Amniotic stem cell (primary cell): ENCODE measurements around the gene PLCXD1.
"Not testable (repeated sequence)": the region's sequence is repeated elsewhere in the genome, so short reads cannot be mapped to it uniquely, and the experiment has no call there.

Source experiments
- DNase-seq: peaks from one replicate; lab custom pipeline; 2025; lab: John Stamatoyannopoulos, UW

Gene PLCXD1

DNA sequence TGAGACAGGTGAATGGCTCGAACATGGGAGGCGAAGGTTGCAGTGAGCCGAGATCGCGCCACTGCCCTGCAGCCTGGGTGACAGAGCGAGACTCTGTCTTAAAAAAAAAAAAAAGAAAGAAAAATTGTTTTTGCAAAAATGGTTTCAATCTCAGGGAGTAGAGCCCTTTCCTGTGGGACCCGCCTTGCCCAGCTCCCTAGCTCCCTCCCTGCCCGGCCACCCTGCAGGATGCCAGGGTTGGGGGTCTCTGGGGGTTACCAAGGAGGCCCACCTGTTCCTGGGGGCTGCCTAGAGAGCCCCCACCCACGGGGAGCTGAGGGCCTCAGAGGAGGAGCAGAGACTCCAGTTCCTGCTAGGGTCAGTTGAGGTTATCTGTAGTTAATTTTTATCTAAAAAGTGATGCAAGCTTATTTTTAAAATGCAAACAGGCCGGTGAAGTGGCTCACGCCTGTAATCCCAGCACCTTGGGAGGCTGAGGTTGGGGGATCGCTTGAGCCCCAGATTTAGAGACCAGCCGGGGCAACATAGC lies 18.7 kb upstream of the PLCXD1 start:
- no peak for DNase-seq

DNA sequence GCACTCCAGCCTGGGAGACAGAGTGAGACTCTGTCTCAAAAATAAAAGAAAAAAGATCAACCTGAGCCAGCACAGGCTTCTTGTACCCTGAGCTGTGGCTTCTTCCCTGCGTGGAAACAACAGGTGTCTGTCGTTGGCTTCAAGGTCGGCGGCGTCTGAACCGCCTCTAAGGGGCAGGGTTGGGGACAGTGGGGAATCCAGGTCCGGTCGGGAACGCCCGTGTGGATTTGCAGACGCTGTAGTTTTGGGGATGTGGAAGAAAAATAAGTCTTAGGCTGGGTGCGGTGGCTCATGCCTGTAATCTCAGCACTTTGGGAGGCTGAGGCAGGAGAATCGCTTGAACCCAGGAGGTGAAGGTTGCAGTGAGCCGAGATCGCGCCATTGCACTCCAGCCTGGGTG lies 17.2 kb upstream of the PLCXD1 start:
- DNase-seq = not testable (repeated sequence)

DNA sequence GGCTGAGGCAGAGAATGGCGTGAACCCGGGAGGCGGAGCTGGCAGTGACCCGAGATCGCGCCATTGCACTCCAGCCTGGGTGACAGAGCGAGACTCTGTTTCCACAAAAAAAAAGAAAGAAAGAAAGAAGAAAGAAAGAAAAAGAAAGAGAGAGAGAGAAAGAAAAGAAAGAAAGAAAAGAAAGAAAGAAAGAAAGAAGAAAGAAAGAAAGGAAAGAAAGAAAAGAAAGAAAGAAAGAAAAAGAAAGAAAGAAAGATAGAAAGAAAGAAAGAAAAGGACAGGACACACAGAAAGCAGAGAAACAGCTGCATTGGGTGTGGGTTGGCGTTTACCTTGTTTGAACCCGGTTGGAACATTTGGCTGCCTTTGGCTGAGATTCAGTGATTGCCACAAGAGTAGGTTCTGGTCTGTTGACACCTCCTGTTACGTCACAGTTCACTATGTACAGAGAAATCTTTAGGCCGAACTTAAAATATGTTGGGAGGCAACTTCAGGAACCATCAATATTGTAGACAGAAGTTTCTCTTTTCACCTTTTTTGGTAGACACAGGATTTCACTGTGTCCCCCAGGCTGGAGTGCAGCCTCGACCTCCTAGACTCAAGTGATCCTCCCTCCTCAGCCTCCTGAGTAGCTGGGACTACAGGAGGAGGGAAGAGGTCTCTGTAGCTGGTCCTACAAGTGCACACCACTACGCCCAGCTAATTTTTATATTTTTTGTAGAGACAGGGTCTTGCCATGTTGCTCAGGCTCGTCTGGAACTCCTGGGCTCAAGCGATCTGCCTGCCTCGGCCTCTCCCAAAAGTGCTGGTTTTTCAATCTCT lies 16.3 kb upstream of the PLCXD1 start:
- DNase-seq = no peak

DNA sequence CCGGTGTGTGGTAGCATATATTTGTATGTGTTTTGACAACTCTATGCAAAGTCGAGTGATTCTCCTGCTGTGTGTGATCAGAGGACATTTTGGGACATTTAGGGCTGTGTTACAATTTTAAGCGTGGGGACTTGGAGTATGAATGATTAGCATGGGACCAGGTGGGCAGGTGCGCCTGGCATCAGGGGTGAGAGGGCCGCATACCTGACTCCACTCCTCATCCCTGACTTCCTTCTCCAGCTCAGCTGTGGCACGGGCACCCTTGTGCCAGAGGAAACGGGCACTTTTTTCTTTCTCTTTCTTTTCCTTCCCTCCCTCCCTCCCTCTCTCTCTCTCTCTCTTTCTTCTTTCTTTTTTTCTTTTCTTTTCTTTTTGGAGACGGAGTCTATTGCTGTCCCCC lies 15.7 kb upstream of the PLCXD1 start:
- no peak for DNase-seq

DNA sequence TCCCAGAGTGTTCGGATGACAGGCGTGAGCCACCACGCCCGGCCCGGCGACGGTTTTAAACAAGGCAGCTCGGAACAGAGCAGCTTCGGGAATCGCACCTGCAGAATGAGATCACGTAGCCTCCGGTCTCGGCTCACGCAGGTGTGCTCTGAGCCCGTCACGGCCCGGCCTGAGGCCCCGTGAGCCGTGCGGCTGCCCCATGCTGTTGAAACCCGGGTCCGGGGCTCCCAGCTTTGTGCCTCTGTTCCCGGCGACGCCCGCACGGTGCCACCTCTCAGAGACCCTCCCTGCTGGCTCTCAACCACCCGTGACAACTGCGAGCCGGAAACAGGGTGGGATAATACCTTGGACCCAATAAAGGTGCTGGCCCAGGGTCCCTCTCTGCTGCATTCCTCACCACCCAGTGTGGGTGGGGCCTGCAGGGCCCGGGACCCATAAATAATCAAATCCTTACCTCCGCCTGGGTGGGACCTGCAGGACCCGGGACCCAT lies 13.4 kb upstream of the PLCXD1 start:
- no peak for DNase-seq

DNA sequence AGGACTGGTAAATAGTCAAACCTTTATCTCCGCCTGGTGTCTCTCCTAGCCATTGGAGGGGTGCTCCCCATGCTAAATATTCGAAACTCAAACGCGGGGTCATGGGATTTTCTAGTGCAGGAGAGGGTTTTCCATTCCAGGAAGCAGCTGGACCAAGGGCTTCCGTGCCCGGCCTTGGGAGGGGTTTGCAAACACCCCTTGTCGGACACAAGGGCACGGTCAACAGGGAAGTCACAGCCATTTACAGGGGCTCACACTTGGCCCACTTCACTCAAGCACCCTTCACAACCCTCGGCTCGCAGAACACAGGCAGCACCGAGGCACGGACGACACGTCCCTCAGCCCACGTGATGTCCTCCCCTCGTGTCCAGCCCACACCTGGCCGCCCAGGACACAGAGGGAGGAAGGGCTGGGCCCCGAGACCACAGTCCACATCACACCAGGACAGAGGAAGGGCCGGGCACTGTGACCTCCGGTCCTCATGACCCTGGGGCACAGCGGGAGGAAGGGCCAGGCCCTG lies 10.3 kb upstream of the PLCXD1 start:
- DNase-seq = no peak

DNA sequence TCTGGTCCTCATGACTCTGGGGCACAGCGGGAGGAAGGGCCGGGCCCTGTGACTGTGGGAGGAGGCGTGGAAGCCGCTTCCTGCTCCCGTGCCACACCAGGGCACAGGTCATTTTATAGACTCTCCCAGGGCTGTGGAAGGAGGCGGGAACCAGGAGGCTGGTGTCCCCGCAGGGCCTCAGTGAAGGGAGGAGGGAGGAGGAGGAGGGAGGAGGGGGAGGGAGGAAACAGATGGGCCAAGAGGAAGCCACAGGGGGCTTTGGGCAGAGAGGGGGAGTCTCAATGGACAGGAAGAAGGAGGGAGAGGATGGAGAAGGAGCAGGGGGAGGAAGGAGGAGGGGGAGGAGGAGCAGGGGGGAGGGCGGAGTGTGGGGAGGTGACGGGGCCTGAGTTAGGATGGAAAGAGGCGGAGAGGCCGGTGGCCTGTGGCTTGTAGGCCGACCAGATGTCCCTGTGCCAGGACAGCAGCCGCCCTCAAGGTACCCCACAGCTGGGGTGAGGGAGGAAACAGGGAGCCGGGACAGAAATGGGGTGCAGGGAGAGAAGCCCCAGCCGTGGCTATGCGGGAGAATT lies 6.2 kb upstream of the PLCXD1 start:
- DNase-seq = no peak

DNA sequence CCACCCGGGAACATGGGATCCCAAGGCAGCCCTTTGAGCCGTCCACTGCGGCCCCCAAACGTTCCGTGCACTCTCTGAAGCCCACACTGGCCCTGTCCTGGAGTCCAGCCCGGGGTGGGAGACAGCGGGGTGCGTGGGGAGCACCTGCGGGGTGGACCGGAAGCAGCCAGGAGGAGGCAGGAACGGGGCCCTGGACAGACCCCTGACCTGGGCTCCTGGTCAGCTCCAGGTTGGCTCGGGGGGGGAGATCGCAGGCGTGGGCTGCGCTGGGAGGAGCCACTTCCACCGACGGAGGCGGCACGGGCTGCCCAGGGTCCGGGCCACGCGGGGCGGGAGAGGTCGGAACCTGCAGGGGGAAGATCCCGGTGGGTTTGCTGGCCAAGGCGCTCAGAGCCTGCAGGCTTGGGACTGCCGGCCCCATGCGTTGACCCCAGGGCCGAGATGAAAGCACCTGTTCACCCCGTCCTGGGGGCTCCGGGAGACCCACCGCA lies 5.7 kb upstream of the PLCXD1 start:
- DNase-seq = no peak

DNA sequence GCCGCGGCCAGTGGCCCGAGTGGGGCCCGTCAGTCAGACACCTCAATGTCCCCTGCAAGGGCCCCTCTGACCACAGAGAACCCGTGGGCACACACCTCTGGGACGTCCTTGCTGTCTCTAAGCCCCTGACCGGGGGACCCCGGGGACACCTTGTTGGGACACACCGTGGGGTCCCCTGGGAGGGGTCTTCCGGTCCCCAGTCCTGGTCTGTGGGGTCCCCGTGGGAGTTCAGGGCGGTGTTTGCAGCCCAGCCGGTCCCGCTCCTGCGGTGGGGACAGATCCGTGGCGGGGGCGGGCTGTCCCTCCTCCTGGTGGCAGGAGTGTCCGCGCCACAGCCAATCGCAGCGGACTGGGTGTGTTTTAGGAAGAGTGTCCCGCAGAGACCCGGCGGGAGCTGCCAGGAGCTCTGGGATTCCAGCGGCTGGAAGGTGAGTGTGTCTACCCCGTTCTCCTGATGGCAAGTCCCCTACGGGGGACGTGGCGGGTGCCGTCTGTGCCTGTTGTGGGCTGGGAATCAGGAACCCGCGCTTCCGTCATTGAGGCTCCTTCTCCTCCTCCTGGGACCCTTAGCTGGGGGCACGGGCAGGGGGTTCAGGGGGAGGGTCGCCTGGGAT lies 5.1 kb upstream of the PLCXD1 start:
- DNase-seq = no peak

DNA sequence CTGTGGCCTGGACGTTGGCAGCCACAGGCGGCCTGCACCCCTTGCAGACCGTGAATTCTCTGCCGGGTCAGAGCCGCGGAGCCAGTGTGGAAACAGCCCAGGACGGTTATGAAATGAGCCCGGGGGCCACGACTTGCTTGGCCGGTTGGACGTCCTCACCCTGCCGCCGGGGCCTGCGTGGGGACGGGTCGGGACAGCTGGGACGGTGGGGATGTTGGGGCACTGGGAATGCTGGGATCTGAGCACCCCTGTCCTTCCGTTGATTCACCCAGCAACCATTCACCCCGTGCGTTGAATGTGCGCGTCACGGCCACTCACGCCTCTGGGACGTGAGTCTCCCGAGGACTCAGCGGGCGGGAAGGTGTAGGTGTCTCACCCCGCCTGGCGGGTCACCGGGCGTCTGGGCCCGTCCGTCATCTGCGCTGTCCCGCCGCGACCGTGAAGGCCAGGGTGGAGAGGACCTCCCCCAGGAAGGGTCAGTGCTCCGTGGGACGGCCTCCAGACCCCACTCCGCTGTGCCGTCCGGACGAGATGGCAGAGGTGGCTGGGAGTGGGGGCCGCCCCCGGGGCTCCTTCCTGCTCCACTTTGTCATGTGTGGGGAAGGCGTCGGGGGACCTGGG lies 4.5 kb upstream of the PLCXD1 start:
- no peak for DNase-seq

DNA sequence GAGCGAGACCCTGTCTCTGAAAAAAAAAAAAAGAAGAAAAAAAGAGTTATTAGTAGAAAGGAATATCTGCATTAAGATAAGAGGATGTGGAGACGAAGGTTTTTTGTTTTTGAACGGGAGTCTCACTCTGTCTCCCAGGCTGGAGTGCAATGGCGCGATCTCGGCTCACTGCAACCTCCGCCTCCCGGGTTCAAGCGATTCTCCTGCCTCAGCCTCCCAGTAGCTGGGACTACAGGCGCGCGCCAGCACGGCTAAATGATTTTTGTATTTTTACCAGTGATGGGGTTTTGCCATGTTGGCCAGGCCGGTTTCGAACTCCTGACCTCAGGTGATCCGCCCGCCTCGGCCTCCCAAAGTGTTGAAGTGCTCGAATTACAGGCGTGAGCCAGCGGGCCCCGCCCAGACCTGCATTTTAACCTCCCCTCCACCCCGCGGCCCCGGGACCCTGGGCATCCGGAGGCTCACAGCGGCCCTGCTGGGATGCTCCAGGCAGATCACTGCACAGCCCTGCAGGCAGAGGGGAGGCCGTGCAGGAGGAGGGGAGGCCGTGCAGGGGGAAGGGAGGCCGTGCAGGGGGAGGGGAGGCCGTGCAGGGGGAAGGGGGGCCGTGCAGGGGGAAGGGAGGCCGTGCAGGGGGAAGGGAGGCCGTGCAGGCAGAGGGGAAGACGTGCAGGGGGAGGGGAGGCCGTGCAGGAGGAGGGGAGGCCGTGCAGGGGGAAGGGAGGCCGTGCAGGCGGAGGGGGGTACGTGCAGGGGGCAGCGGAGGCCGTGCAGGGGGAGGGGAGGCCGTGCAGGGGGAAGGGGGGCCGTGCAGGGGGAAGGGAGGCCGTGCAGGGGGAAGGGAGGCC lies 1.2 kb upstream of the PLCXD1 start:
- not testable (repeated sequence) for DNase-seq

DNA sequence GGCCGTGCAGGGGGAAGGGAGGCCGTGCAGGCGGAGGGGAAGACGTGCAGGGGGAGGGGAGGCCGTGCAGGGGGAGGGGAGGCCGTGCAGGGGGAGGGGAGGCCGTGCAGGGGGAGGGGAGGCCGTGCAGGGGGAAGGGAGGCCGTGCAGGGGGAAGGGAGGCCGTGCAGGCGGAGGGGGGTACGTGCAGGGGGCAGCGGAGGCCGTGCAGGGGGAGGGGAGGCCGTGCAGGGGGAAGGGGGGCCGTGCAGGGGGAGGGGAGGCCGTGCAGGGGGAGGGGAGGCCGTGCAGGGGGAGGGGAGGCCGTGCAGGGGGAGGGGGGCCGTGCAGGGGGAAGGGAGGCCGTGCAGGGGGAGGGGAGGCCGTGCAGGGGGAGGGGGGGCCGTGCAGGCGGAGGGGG lies 459 bp upstream of the PLCXD1 start:
- not testable (repeated sequence) for DNase-seq

DNA sequence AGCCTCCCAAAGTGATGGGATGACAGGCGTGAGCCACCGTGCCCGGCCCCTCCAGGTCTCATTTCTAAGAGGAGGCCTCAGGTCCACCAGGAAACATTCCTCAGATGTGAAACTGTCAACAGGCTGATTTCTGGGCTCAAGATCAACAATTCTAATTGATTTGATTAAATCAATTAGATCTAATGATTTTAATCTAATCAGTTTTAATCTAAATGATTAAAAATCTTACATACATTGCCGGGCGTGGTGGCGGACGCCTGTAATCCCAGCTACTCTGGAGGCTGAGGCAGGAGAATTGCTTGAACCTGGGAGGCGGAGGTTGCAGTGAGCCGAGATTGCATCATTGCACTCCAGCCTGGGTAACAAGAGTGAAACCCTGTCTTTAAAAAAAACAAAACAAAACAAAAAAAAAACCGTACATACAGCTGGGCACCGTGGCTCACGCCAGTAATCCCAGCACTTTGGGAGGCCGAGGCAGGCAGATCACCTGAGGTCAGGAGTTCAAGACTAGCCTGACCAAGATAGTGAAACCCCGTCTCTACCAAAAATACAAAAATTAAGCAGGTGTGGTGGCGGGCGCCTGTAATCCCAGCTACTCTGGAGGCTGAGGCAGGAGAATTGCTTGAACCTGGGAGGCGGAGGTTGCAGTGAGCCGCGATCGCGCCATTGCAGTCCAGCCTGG lies 960 bp downstream of the PLCXD1 start:
- not testable (repeated sequence) for DNase-seq

DNA sequence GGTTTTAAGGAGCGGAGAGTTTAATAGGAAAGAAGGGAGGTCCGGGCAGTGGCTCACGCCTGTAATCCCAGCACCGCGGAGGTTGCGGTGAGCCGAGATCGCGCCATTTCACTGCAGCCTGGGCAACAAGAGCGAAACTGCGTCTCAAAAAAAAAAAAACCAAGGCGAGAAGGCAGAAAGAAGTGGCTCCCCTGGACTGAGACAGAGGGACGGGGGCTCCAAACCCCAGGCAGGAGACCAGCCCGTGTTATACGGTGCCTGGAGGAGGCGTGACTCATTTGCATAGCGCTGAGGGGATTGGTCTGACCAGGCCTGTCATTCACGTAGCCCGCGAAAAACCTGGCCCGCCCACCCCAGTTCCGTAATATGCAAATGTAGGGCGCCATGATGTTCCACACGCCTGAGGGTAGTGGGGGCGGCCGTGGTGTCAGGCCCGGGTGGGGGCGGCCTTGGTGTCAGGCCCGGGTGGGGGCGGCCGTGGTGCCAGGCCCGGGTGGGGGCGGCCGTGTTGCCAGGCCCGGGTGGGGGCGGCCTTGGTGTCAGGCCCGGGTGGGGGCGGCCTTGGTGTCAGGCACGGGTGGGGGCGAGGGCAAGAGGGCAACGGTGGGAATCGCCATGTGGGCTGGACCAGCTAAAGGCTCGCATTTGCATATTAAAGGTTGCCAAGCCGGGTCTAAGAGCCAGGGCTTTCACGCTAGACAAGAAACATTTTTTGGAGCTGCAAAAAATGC lies 2.1 kb downstream of the PLCXD1 start:
- DNase-seq = no peak

DNA sequence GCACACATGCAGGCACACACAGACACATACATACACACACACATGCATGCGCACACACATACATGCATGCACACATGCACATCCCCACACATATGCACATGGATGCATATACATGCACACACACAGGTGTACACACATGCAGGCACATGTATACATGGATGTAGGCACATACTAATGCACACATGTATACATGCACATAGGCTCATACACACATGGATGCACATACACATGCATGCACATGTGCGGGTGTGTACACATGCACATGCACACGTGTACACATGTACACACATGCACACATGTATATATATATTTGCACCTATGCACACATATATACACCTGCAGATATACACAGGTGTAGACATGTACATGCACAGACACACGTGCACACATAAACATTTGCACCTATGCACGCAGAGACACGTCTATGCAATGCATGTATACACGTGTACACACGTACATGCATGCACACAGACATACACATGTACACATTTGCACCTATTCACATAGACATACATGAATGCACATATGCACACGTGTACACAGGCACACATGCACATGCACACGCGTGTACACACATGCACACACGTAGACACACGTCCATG lies 4.0 kb downstream of the PLCXD1 start:
- DNase-seq = no peak

DNA sequence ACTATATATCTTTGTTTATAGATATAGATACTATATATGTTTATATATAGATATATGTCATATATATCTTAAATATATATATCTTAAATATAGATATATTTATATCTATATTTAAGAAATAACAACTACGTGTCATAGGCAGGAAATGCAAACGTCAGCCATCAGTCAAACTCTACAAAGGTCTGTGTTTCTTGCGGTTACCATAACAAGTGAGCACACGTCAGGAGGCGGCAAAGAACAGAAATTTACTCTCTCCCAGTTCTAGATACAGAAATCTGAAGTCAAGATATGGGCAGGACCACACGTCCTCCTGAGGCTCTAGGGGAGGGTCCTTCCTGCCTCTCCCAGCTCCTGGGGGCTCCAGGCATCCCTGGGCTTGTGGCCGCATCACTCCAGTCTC lies 6.5 kb downstream of the PLCXD1 start:
- DNase-seq = no peak

DNA sequence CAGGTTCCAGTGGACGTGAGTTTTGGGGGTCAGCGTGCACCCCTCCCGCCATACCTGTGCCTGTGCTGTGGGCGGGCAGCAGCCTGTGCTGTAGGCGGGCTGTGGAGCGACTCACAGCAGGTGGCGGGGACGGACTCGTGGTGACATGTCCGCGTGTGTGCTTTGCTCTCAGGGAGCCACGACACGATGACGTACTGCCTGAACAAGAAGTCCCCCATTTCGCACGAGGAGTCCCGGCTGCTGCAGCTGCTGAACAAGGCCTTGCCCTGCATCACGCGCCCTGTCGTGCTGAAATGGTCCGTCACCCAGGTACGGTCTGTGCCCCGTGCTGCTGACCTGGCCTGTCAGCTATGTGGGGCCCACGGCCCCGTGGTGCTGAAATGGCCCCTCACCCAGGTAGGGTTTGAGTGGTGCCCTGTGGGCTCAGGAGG lies 7.4 kb downstream of the PLCXD1 start:
- no peak for DNase-seq

DNA sequence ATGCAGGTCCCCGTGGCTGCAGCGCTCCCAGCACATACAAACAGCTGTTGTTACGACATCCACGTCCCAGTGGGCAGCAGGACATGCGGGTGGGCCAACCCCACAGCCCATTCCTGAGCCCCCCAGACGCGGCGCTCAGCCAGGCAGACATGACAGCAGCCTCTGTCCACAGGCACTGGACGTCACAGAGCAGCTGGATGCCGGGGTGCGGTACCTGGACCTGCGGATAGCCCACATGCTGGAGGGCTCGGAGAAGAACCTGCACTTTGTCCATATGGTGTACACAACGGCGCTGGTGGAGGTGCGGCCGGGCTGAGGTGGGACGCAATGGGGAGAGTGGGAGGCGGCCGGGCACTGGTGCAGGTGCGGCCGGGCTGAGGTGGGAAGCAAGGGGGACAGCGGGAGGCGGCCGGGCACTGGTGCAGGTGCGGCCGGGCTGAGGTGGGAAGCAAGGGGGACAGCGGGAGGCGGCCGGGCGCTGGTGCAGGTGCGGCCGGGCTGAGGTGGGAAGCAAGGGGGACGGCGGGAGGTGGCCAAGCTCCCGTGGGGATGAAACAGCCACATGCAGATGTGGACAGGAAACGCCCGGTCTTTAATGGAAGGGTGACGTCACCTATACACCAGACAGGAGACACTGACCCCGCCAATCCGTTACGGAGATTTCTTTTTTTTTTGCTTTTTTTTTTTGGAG lies 9.4 kb downstream of the PLCXD1 start:
- no peak for DNase-seq

DNA sequence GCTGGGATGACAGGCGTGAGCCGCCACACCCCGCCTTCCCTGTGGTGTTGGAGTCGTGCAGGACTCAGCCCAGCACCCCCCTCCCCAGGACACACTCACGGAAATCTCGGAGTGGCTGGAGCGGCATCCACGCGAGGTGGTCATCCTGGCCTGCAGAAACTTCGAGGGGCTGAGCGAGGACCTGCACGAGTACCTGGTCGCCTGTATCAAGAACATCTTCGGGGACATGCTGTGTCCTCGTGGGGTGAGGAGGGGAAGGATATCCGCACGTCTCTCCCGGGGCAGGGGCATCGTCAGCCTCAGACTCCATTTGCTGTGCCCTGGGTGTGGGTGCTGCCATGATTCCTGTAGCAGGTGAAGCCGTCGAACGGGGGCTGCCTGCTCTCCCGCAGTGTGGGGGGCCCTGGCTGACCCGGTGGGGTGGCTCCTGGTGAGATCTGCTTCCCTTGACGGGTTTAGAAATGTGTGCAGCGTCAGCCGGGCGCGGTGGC lies 10.3 kb downstream of the PLCXD1 start:
- no peak for DNase-seq
